DOHH2 (cell line): ENCODE measurements around the gene PCSK5.

Source experiments
- H3F3A ChIP-seq: fragments of 200-600 bp; sonication (generic), shearing (Covaris generic); 2 replicates; pipeline ENCODE4 v1.6.0; 2016; ENCODE audit warnings: antibody characterized with exemption, mild to moderate bottlenecking; ENCODE audit not compliant: control insufficient read depth, insufficient read depth
- H3K27ac ChIP-seq: fragments of 200-600 bp; sonication (generic); 2 replicates; pipeline ENCODE4 v1.5.1; 2014; ENCODE audit warnings: low read depth, mild to moderate bottlenecking, low read length, moderate library complexity
- H3K27me3 ChIP-seq: fragments of 200-600 bp; sonication (generic); 2 replicates; pipeline ENCODE4 v1.6.1; 2014; ENCODE audit warnings: mild to moderate bottlenecking, low read length, mixed read lengths; ENCODE audit not compliant: control insufficient read depth
- H3K36me3 ChIP-seq: fragments of 200-600 bp; sonication (generic); 2 replicates; pipeline ENCODE4 v1.6.1; 2014; ENCODE audit warnings: mild to moderate bottlenecking, low read length, moderate library complexity, mixed read lengths; ENCODE audit not compliant: control insufficient read depth
- H3K4me1 ChIP-seq: fragments of 200-600 bp; sonication (generic); 2 replicates; pipeline ENCODE4 v1.6.1; 2014; ENCODE audit warnings: mild to moderate bottlenecking, low read length, mixed read lengths; ENCODE audit not compliant: control insufficient read depth
- H3K4me2 ChIP-seq: fragments of 200-600 bp; sonication (generic); 2 replicates; pipeline ENCODE4 v1.6.0; 2014; ENCODE audit warnings: mild to moderate bottlenecking, low read length, moderate library complexity
- H3K4me3 ChIP-seq: fragments of 200-600 bp; sonication (generic); 2 replicates; pipeline ENCODE4 v1.5.1; 2014; ENCODE audit warnings: mild to moderate bottlenecking, low read length, mixed read lengths
- H3K79me2 ChIP-seq: fragments of 200-600 bp; sonication (generic); 2 replicates; pipeline ENCODE4 v1.6.1; 2014; ENCODE audit warnings: mild to moderate bottlenecking, low read length, mixed read lengths; ENCODE audit not compliant: control insufficient read depth
- H3K9me2 ChIP-seq: fragments of 200-600 bp; sonication (generic); replicated peaks from 2 replicates; pipeline ENCODE4 v1.6.1; 2014; ENCODE audit warnings: mild to moderate bottlenecking, low read length, mixed read lengths; ENCODE audit not compliant: control insufficient read depth
- H3K9me3 ChIP-seq: fragments of 200-600 bp; sonication (generic); 2 replicates; pipeline ENCODE4 v1.6.1; 2014; ENCODE audit warnings: antibody characterized with exemption, low read length, mixed read lengths; ENCODE audit not compliant: control insufficient read depth, insufficient read depth
- H4K20me1 ChIP-seq: fragments of 200-600 bp; sonication (generic); 2 replicates; pipeline ENCODE4 v1.6.0; 2014; ENCODE audit warnings: low read depth, mild to moderate bottlenecking, antibody characterized with exemption, low read length, moderate library complexity; ENCODE audit not compliant: control insufficient read depth, insufficient read depth
- CTCF ChIP-seq: fragments of 200-600 bp; sonication (generic); IDR thresholded peaks from one replicate; pipeline ENCODE4 v1.5.1; 2014; ENCODE audit warnings: antibody characterized with exemption, mild to moderate bottlenecking, low read depth, low read length; ENCODE audit not compliant: poor library complexity, severe bottlenecking
- EZH2phosphoT487 ChIP-seq: fragments of 200-600 bp; sonication (generic); IDR thresholded peaks from 2 replicates; pipeline ENCODE4 v1.6.1; 2017; ENCODE audit warnings: borderline replicate concordance, mild to moderate bottlenecking, antibody characterized with exemption, low read length, moderate library complexity, mixed read lengths

Gene PCSK5

GRCh38 chr9:76188905-76189304 lies 298.4 kb downstream of the PCSK5 start:
- no peak for TF ChIP-seq EZH2phosphoT487
- no peak for TF ChIP-seq CTCF
- no peak overlapping the region for H3K4me3 ChIP-seq

GRCh38 chr9:76191493-76191892 lies 301.0 kb downstream of the PCSK5 start:
- TF ChIP-seq CTCF (no peak), EZH2phosphoT487 (no peak)
- H3K4me3 ChIP-seq = no peak overlapping the region
- no peaks in the 10 kb centered on the region for H3K9me3 ChIP-seq
- no peaks in the 10 kb centered on the region for H3K9me2 ChIP-seq
- no peaks in the 10 kb centered on the region for H3K4me1 ChIP-seq
- H3K27ac ChIP-seq = no peak overlapping the region
- H4K20me1 ChIP-seq = no peaks in the 10 kb centered on the region
- H3K36me3 ChIP-seq = no peaks in the 10 kb centered on the region
- H3K4me2 ChIP-seq = no peak overlapping the region
- H3K79me2 ChIP-seq = no peaks in the 10 kb centered on the region
- H3F3A ChIP-seq = no peaks in the 10 kb centered on the region
- no peaks in the 10 kb centered on the region for H3K27me3 ChIP-seq

More at GRCh38 chr9:76188905-76189304, 298.4 kb downstream of the PCSK5 start:
- Histone ChIP-seq H3K27me3 (no peaks in the 10 kb centered on the region), H3K9me3 (no peaks in the 10 kb centered on the region), H3K4me1 (no peaks in the 10 kb centered on the region), H3K36me3 (no peaks in the 10 kb centered on the region), H3K4me2 (no peak overlapping the region), H3K9me2 (no peaks in the 10 kb centered on the region), H3K79me2 (no peaks in the 10 kb centered on the region), H3K27ac (no peak overlapping the region), H3F3A (no peaks in the 10 kb centered on the region), H4K20me1 (no peaks in the 10 kb centered on the region)

GRCh38 chr9:76192013-76192412 lies 301.5 kb downstream of the PCSK5 start:
- no peaks in the 10 kb centered on the region for H3K9me2 ChIP-seq
- H3K36me3 ChIP-seq = no peaks in the 10 kb centered on the region
- H3K4me1 ChIP-seq = no peaks in the 10 kb centered on the region
- H3K27ac ChIP-seq = no peak overlapping the region
- H3K27me3 ChIP-seq = no peaks in the 10 kb centered on the region
- no peaks in the 10 kb centered on the region for H3K9me3 ChIP-seq
- TF ChIP-seq EZH2phosphoT487 = no peak
- no peaks in the 10 kb centered on the region for H3K79me2 ChIP-seq
- no peak overlapping the region for H3K4me3 ChIP-seq
- H4K20me1 ChIP-seq = no peaks in the 10 kb centered on the region
- no peaks in the 10 kb centered on the region for H3F3A ChIP-seq
- H3K4me2 ChIP-seq = no peak overlapping the region

- TF ChIP-seq CTCF = no peak
- no peak for TF ChIP-seq EZH2phosphoT487
- no peaks in the 10 kb centered on the region for H3K36me3 ChIP-seq
- no peak overlapping the region for H3K4me3 ChIP-seq
- no peaks in the 10 kb centered on the region for H3K79me2 ChIP-seq
- H3K9me3 ChIP-seq = no peaks in the 10 kb centered on the region
- H3F3A ChIP-seq = no peaks in the 10 kb centered on the region
- no peak overlapping the region for H3K4me2 ChIP-seq
- no peaks in the 10 kb centered on the region for H3K4me1 ChIP-seq
- H3K27me3 ChIP-seq = no peaks in the 10 kb centered on the region
- H3K9me2 ChIP-seq = no peaks in the 10 kb centered on the region
- no peaks in the 10 kb centered on the region for H4K20me1 ChIP-seq
- no peak overlapping the region for H3K27ac ChIP-seq
Measured at GRCh38 chr9:76194896-76195295, 304.4 kb downstream of the PCSK5 start.
